ENCODE measurements around the gene SGPP2.
A peak's percentile ranks its signal among the peaks of the same experiment; 100 is the strongest.
"Not testable (repeated sequence)": the region's sequence is repeated elsewhere in the genome, so short reads cannot be mapped to it uniquely, and the experiment has no call there.

Gene SGPP2

DNA sequence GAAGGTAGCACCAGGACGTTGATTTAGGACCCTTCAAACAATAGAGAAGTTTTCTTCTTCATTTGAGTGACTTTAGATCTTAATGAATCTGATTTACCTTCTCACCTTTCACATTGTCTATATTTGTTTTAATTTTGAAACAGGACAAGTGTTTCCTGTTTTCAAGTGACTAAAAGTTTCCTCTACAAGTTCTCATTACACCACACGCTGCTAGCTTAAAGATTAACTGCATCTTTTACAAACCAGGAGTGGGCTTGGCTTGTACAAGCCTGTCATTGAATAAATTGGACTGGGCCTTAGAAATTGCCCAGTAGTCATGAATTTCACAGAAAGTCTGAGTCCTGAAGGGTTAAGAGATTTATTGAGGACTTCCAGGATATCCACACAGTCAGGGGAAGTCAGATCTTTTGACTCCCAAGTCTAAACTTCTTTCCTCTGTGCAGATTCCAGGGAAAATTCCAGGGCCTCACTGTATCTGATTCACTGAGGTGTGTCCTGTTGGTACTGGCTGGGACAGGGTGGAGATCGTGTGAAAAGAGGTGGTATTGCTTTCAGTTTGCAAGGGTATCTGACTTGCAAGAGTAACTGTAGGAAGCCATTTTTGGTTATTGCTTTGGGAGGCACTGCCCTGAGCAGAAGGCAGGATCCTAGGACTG is 3.4 kb downstream of the SGPP2 start:
- no peak for DNase-seq (ENCODE audit: low read depth)

DNA sequence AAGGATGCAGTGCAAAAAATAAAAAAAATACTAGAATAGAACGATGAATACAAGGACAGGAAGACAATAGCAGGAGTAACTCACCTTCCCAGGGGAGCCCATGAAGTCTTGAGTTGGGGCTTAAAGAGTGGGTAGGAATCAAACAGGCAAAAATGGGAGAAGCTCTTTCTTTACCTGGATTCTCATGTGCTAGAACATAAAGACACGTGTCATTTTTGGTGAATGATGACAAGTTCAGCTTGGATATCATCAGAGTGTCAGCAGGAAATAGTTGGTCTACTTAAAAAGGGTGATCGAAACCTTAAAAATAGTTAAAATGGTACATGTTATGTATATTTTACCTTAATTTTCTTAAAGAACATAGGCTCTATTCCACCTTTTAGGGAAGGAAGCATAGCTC is 5.7 kb downstream of the SGPP2 start:
- DNase-seq (ENCODE audit: low read depth), result no peak

DNA sequence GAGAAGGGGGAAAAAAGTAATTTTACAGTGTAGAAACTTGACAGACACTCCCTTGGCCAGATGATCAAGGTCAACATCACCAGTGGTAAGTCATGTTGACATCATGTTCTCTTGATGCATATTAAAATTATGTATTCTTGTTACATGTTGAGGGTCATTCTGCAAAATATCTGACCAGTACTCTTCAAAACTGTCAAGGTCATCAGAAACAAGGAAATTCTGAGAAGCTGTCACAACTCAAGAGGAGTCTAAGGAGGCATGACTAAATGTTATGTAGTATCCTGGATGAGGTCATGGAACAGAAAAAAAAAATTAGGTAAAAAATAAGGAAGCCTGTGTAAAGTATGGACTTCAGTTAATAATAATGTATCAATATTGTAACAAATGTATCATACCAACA is 6.3 kb downstream of the SGPP2 start:
- DNase-seq (ENCODE audit: low read depth), result no peak

DNA sequence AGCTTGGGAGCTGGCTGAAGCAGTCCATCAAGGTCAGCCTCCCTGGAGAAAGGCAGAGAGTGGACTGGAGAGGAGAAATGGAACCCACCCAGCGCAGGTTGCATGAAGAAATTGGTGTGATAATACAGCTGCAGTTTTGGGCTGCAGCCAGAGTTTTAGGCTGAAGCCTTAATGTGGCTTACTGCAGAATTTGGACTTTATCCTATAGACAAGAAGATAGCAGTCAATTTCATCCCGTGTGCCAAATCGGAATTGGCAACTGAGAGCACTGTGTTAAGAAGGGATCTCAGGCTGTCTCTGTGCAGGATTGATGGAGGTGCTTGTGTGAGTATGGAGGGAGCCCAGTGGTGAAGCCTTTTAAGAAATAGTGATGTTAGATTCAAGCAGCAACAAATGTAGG is 7.5 kb downstream of the SGPP2 start:
- no peak for DNase-seq (ENCODE audit: low read depth)

DNA sequence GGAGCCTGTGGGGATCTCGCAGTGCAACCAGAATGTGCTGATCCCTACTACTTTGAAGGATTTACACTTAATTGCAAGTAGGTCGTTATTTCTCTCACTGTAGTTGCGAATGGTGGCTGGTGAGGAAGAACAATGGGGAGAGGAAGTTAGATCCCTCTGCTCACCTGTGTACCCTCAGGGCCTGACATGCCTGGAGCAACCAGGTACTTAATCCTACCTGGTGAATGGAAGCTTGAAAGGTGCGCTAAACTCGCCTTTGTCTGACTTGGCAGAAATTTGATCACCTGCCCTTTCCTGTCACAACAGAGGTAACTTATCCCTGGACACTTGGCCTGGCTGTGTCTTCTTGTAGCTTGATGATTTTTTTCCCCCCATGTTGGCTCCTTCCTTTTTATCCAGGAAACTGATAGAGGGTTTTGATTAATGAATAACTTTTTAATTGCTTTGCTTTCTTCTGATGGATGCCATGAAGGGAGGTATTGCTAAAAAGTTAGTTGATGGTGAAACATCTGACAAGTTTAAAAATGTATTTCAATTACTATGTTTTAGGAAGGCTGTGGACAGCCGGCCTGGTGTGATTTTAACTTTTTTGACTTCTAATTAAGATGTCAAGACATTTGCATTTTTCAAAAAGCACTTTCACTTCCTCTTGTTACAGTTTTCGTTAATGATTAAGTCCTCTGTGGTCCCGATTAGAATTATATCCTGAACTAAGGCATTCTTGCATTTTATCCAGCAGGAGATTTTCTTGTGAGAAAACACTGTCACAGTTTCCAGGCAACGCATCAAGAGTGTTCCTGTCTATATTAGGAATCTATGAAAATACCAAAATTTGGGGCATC is 9.2 kb downstream of the SGPP2 start:
- DNase-seq (ENCODE audit: low read depth), result no peak

DNA sequence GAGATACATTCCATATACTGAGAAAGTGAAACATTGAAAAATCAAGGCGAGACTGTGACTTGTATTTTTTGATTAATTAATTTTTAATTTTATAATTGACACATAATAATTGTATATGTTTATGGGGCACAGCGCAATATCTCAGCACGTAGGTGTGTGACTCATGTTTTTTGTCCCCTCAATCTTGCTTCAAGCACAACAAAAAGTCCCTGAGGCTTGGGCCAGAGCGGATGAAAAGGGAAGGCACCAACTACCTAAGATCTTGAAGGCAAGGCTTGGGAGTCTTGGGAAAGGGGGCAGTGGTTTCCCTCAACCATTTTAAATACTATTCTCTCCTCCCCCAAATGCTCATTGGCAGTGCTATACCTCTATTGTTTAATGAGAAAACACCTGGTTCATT is 9.9 kb downstream of the SGPP2 start:
- no peak for DNase-seq (ENCODE audit: low read depth)

DNA sequence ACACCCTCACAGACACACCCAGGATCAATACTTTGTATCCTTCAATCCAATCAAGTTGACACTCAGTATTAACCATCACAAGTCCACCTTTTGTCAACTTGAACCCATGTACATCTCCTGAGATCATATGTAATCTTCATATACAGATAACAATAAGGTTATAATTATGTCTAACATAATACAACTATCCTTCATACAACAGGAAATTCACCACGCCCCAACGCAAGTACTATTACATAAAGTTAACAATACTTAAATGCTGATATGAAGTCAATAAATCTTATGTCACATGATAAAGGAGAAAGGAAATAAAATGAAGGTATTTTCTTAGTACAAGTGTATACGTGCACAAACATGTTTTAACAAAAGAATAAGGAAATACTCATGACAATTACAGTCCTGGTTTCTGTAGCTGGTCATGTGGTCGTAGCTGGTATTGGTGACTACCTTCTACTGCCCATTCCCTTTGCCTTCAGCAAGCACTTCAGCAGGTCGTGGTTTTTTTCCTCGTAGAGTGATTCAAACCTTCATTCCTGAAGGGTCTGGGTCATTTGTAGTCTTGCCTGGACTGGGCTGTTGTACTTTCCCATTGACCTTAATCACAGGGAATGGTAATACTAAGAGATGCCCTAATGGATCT is 11.2 kb downstream of the SGPP2 start:
- DNase-seq (ENCODE audit: low read depth), result not testable (repeated sequence)

DNA sequence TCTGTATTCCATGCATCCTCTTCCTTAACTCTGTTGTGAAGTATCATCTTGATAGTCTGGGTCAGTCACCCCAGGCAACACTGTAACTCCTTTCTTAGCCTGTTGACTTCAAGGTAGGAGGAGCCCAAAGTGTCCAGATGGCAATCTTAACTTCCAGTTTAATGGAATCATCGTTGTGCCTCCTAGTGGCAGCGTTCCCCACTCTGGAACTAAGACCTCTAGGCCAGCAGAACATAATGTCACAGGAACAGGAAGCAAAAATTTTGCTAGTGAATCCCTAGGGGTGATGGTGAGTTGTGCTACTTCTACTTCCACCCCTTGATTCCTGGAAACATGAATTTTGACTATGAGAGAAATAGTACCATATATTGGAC is 11.7 kb downstream of the SGPP2 start:
- no peak for DNase-seq (ENCODE audit: low read depth)

DNA sequence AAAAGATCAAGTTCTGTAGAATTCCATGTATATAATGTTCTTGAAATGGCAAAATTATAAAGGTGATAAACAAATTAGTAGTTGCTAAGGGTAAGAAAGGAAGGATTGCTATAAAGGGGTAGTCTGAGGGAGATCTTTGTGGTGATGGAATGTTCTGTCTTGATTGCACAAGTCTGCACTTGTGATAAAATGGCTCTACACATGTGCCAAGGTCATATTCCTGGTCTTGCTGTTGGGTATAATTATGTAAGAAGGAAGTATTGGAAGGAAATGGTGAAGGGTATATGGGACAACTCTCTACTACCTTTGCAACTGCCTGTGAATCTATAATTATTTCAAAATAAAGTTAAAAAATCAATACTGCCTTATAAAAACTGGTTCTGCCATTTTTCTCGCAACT is 15.3 kb downstream of the SGPP2 start:
- no peak for DNase-seq (ENCODE audit: low read depth)

DNA sequence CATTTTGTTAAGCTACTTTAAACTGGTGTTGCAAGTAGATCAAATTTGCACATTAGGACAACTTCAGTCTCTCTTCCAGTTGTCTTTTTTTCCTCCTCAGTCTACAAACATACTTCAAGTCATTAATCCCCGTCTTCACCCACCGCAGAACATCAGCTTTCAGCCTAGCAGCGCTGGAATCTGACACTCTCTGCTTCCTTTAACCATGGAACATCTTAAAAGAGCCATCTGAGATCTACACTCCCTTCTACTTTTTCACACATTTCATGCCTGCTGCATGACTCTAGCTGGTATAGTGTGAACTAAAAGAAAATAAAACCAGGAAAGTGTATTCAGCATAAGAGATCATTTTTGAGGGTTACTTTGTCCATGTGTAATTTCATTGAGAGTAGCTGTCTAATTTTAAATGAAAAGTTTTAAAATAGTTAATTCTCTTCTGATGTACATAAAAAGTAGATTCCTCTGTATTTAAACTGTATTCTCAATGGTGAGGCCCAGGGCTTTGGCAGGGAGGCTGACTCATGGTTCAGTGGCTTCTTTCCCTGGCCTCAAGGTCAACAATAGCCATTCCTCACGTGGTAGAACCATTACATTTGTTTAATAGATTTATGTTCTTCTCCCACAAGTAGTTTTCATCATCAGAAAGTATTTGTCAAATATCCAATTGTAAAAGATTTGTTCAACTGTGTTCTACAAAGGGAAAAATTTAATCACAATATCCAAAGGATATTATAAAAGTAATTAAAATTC is 16.5 kb downstream of the SGPP2 start:
- peak; percentile 84 for DNase-seq (ENCODE audit: low read depth)

DNA sequence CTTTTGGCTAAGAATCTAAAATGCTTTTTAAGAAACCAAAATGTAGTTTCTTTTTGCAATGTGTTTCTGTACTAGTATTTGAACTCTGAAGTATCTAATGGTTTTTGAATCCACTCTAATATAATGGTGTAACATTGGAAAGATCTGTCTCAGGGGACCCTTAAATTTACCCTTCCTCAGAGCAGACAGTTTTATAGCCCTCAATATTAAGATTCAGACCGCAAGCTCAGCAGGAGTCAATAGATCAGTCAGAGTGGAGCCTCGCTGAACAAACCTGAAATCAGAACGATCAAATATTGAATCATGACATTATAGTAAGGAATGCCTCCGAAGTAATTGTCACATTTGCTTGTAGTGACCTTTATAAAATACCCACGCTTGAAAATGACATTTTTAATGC is 18.3 kb downstream of the SGPP2 start:
- DNase-seq (ENCODE audit: low read depth), result no peak

DNA sequence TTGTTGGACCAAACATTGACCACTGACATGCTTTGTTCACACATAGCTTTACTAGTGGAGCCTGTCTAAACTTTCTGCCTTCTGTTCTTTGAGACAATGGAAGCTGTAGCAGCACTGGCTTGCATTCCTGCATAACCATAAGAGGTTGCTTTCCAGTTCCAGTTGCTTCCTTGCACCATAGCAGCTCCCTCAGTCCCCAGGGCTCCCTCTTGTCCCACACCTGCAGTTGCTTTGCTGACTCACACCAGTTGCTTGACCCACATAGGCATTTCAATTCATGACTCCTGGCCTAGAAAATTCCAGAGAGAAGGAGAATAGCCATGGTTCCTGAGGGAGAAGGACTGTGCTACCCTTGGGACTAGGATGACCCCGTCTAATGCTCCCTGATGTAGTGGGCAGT is 20.9 kb downstream of the SGPP2 start:
- DNase-seq (ENCODE audit: low read depth), result no peak

DNA sequence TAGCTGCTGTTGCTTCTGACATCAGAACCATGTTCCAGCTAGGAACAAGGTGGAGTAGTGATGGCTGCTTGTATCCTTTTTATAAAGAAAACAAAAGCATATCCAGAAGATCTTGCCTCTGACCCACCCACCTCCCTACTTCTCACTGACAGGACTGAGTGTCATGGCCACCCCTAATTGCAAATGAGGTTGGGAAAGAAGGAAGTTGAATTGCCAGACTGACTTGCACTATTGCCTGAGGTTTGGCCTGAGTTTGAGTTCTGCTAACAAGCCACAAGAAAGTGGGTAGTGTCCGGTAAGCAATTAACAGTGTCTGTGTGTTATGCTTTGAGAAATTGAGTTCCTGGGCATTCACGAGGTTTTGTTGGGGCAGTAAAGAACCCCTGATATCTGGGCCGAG is 22.8 kb downstream of the SGPP2 start:
- no peak for DNase-seq (ENCODE audit: low read depth)

DNA sequence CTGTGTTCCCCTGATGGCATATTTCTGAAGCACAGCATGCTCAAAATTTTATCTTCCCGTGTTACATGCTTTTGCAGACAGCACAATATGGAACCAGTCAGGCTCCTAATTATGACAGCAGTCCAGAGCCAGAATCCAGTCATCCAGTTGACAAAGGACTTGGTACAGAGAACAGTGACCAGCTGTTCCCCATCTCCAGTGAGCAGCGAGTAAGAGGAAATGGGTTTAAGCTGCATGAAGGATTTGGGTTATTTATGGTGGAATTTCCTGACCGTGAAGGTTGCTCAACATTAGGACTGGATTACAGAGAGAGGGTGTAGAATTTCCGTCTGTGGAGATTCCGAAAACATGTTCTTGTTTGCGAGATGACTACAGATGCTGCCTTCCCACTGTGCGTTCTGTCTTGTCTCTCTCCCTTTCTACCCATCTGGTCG is 24.4 kb downstream of the SGPP2 start:
- DNase-seq (ENCODE audit: low read depth), result peak; percentile 72

DNA sequence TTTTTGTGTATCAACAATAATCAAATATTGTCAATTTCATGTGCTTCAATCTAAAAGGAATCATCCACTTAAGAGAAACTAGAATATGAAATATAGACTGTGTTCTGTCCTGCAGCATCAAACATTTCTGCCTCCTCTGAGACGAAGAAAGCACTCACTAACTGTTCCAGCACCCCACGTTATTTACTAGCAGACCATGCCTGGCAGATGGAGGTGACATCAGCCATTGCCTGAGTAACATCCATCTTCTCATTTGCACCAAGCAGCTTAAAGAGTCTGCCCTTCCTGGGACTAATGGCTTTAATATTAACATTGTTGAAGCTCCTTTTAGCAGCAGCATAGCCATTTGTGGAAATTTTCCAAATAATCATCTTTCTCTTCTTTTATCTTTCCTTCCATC is 25.7 kb downstream of the SGPP2 start:
- DNase-seq (ENCODE audit: low read depth), result no peak

DNA sequence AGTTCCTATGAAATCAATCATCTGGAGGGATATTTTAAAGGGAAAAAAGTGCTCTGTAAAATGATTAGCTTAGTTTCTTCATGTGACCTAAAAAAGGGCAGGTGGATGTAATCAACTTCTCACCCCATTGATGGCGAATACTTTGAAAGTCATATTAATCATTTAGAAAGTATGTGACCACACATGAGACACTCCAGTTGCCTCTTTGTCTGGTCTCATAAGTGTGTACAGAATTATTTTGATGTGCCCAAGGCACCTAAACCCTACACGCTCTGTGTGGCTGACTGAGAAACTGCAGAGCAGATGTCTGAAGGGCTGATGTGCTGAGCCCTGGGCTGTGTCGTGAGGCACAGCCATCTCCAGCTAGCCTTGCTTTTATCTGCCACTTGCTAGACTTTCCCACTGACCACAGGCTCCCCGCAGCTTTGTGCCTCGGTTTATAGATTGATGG is 26.9 kb downstream of the SGPP2 start:
- DNase-seq (ENCODE audit: low read depth), result peak; percentile 2

DNA sequence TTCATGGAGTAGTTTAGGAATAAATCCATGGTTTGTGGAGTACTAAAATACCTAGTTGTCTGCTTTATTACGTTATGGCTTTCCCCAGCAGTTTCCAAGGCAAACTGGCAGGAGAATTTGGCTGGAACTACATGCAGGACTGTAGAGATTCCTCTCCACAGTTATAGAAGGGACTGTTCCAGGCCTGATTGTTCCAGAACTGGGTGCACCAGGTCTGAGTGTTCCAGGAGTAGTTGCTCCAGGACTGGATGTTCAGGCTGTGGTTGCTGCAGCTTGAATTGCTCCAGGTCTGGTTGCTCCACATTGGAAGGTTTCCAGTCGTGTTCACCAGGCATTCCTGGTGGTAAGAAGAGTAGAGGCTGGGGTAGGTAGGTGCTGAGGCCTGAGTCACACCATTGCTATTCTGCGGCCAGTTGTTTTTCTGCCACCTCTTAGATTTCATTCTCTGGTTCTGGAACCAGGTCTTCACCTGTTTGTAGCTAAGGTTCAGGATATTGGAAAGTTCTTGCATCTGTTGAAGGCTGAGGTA is 28.1 kb downstream of the SGPP2 start:
- DNase-seq (ENCODE audit: low read depth), result no peak

DNA sequence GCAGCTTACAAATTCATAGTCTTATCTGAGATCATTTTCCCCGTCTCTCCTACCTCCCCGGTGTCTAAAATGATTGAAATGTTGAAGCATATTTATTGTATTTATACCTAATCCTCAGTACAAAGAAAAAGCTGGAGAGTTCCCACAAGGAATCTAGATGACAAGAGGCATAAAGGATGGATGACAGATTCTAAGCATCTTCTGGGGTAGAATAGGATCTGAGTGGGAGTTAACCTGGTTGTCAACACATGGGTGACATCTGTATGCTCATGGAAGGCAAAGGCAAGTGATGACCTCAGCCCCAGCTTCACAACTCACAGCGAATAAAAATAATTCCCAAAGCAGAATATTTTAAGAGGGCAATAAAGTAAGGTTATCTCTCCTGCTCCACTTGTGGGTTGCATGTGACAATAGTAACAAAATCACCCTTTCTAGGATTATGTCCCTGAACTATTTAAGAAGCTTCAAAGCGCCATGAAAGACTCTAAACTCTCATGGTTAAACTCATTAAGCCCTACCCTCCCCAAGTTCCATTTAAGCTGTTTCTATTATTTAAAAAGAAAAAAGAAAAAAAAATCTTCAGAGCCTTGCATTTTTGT is 32.2 kb downstream of the SGPP2 start:
- no peak for DNase-seq (ENCODE audit: low read depth)

DNA sequence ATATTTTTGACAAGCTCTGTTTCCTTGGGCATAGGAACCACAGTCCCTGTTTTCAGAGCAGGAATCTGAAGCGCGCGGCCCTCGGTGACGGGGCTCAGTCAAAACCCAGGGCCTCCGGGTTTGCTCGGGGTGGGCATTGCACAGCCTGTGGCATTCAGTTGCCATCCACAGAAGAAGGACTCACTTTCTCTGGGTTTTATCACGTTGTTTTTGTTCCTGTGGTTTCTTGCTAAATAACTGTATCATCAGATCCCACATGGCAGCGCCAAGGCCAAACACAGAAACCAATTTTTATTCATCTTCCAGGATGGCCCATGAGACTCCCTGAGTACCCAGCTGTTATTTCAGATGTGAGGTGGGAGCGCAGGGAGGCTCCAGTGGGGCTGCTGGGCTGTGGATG is 35.6 kb downstream of the SGPP2 start:
- no peak for DNase-seq (ENCODE audit: low read depth)

DNA sequence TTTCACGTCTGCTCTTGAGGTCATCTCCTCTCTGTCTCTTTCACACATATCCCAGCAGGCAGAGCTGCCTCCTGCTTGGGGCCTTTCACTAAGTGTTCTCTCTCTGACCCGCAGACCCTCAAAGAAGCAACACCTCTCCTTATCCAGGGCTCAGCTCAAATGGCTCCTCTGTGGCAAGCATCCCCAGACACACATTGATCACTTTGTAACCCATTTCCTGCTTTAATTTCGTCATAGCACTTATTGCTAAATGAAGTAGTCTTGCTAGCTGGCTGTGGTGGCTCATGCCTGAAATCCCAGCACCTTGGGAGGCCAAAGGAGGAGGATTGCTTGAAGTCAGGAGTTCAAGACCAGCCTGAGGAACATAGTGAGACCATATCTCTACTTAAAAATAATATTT is 41.4 kb downstream of the SGPP2 start:
- no peak for DNase-seq (ENCODE audit: low read depth)

DNA sequence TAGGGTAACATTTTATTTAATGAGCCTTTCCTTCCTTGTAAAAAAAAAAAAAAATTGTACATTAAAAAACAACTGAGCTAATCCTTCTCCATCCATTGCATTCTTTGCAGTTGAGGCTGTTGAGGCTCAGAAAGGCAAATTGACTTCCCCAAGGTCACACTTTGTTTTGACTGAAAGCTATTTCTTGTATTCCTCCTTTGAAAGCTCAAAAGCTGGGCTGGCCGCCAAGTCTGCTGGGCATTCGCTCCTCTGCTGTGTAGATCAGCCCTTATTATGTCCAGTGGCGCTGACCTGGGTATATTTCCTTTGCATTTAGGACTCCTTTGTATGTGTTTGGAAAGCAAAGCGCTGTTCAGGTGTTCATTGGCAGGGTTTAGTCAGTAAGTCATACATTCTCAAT is 44.0 kb downstream of the SGPP2 start:
- DNase-seq (ENCODE audit: low read depth), result peak; percentile 6

Data from EH (cell line).